Testis (tissue), 3 donors: ENCODE measurements around the gene BRINP2. TPM values are rescaled to one million over a fixed set of nuclear protein-coding genes. Genes with fewer than 3 reads are reported as not detected.
A peak's percentile ranks its signal among the peaks of the same experiment; 100 is the strongest.

Source experiments
- DNase-seq: peaks from one replicate; pipeline ENCODE4 v3.0.0-alpha.2; 2019
- H3K27ac ChIP-seq, 2 donors: fragments of 200-600 bp; sonication (generic); one replicate each; pipeline ENCODE4 v1.5.1; 2019
- H3K27me3 ChIP-seq: fragments of 200-600 bp; sonication (generic); one replicate; pipeline ENCODE4 v1.5.1; 2019
- H3K36me3 ChIP-seq: fragments of 200-600 bp; sonication (generic); one replicate; pipeline ENCODE4 v1.5.1; 2017; ENCODE audit warnings: low read depth; ENCODE audit errors: missing control alignments
- H3K4me1 ChIP-seq: fragments of 200-600 bp; sonication (generic); one replicate; pipeline ENCODE4 v1.5.1; 2019
- H3K4me3 ChIP-seq, 2 donors: fragments of 200-600 bp; sonication (generic); one replicate each; pipeline ENCODE4 v1.5.1; 2017 to 2019
- H3K9me3 ChIP-seq: fragments of 200-600 bp; sonication (generic); one replicate; pipeline ENCODE4 v1.5.1; 2017
- POLR2A ChIP-seq: fragments of 450-650 bp; IDR thresholded peaks from one replicate; pipeline ENCODE4 v1.6.1; 2017; ENCODE audit warnings: antibody characterized with exemption, mild to moderate bottlenecking, moderate library complexity
- WGBS, 2 donors: methylation state at CpG; one replicate each; pipeline ENCODE4 v1.1.5; 2018; 5-methylcytosine and 5-hydroxymethylcytosine counted together
- intact Hi-C: fragments of 100-400 bp; cut with DNase I; formaldehyde crosslinking; loops from one replicate; pipeline ENCODE4 v1.15.1; 2023; ENCODE audit warnings: low total_unique reads
- polyA plus RNA-seq: library from polyadenylated mRNA; stranded (reverse); fragments of 350-450 nt; fragmentation: Illumina TruSeq; extraction: RNeasy Lipid Tissue Mini Kit (QIAGEN cat#74804); gene quantifications from one replicate; pipeline ENCODE4 v1.2.3, GENCODE V29; 2014; ENCODE audit warnings: low read depth, low replicate concordance; ENCODE audit not compliant: insufficient read depth
- total RNA-seq, 2 donors: library from RNA; depleted of rRNA; stranded (reverse); fragments of >200 nt; gene quantifications; one replicate each; pipeline ENCODE4 v1.2.3, GENCODE V29; 2016
- TF ChIP-seq, protein P1 (sequence below), 3 experiments: fragments of 450-650 bp in 2 of 3; fragments of 200-600 bp in 1 of 3; sonication (generic) in 1 of 3; IDR thresholded peaks; one replicate each; pipeline ENCODE4 v1.5.1; 2016 to 2019; ENCODE audit warnings: antibody characterized with exemption in 3 of 3, mild to moderate bottlenecking in 2 of 3, moderate library complexity in 1 of 3

BRINP2 gene
- total and polyA plus RNA-seq, 3 donors from 2014 or later: 5.9 to 6.7 (median 6.1) TPM

DNA sequence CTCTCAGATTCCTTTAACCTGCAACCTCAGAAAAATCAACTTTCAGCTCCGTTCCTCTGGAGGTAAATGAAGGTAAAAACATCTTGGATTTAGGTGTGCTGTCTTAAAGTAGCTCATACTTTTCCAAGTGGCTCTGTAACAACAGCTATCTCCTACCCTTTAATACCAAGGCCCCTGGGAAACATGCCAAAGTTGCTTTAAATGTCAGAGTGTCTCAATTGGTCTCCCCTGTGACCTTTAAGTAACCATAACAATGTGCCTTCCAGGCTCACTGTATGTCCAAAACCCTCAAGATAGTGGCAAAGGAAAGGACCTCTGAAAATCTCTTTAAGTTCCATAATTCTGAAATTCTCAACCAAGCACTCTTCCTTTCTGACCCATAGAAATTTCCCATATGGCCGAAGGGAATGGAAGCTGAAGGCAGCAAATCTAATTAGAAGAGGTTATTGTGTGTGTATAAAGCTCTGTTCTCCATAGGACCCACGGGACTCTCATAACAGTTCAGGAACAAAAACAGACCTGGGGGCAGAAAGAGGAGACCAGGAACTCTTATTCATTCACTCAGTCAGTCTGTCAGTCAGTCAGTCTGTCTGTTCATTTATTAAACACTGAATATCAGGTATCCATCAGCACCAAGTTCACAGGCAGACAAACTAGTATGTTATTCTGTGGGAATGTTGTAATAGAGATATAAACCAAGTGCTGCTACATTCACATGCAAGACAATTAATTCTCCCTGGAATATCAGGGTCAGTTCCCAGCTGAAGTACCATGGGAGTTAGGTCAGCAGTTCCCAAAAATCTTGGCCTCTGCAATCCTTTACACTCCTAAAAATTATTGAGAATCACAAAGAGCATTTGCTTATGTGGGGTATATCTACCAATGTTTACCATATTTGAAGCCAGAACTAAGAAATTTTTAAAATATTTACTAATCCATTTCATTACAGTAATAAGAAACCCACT is 25.4 kb upstream of the BRINP2 start:
- Histone ChIP-seq H3K9me3 (no peaks in the 10 kb centered on the region), H3K27ac (no peak overlapping the region), H3K36me3 (no peaks in the 10 kb centered on the region), H3K27me3 (no peaks in the 10 kb centered on the region), H3K4me1 (no peaks in the 10 kb centered on the region), H3K4me3 (no peak overlapping the region)
- intact Hi-C loops: no loop called here
- DNase-seq: no peak
- TF ChIP-seq POLR2A: no peak
- TF ChIP-seq, protein P1, sequence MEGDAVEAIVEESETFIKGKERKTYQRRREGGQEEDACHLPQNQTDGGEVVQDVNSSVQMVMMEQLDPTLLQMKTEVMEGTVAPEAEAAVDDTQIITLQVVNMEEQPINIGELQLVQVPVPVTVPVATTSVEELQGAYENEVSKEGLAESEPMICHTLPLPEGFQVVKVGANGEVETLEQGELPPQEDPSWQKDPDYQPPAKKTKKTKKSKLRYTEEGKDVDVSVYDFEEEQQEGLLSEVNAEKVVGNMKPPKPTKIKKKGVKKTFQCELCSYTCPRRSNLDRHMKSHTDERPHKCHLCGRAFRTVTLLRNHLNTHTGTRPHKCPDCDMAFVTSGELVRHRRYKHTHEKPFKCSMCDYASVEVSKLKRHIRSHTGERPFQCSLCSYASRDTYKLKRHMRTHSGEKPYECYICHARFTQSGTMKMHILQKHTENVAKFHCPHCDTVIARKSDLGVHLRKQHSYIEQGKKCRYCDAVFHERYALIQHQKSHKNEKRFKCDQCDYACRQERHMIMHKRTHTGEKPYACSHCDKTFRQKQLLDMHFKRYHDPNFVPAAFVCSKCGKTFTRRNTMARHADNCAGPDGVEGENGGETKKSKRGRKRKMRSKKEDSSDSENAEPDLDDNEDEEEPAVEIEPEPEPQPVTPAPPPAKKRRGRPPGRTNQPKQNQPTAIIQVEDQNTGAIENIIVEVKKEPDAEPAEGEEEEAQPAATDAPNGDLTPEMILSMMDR (IDR thresholded peaks at IDR 0.05): no peak
- 62 to 68% methylated on average over 3 of the region's 3 CpGs for WGBS, 2 donors

DNA sequence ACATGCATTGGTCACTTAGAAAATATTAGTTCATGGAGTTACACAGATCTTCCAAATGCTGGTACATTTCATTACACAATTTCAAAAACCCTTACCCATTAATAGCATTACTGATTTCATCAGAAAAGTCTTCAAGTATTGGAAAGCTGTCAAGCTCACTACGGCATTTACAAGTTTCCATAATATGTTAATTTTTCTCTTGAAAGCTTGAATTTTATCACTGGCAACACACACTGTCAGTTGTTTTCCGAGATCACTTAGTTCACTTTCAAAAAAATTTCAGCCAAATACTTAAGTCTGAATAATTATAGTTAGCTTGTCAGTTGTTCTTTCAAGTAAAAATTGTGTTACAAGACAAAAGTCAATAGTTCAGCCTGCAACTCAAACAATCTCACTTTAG is 24.3 kb upstream of the BRINP2 start:
- no peaks in the 10 kb centered on the region for H3K36me3 ChIP-seq
- no peaks in the 10 kb centered on the region for H3K9me3 ChIP-seq
- intact Hi-C loops: no loop called here
- H3K27ac ChIP-seq: no peak overlapping the region
- no peaks in the 10 kb centered on the region for H3K27me3 ChIP-seq
- DNase-seq: no peak
- WGBS, 2 donors: 61 to 76% methylated on average over 2 of the region's 2 CpGs
- no peaks in the 10 kb centered on the region for H3K4me1 ChIP-seq
- no peak for TF ChIP-seq POLR2A
- TF ChIP-seq, protein P1 (IDR thresholded peaks at IDR 0.05): no peak
- H3K4me3 ChIP-seq: no peak overlapping the region

DNA sequence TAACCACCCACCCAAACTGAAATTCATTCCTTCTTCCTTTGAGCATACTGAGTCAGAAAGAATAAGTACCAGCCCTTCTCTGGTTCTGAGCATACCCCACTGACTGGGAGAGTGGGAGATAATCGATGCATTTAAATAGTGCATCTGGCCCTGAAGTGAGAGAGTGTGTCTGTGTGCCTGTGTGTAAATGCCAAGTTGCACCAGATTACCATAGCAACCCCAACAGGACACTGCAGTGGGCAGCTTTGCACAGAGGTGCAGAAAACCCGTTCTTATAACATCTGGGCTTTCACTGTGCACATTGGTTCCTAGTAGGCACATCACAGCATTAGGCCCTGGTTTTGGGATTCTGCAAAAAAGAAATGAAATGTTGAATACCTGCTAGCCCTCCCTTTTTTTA is 8.5 kb upstream of the BRINP2 start:
- Histone ChIP-seq H3K27ac (no peak overlapping the region), H3K4me3 (no peak overlapping the region), H3K27me3 (no peaks in the 10 kb centered on the region), H3K4me1 (peaks cover 3% of the 10 kb centered on the region), H3K9me3 (no peaks in the 10 kb centered on the region), H3K36me3 (no peaks in the 10 kb centered on the region)
- no peak for DNase-seq
- no peak for TF ChIP-seq POLR2A
- TF ChIP-seq, protein P1 (IDR thresholded peaks at IDR 0.05): no peak
- 76 to 85% methylated on average over 2 of the region's 2 CpGs for WGBS, 2 donors
- intact Hi-C loops: no loop called here

DNA sequence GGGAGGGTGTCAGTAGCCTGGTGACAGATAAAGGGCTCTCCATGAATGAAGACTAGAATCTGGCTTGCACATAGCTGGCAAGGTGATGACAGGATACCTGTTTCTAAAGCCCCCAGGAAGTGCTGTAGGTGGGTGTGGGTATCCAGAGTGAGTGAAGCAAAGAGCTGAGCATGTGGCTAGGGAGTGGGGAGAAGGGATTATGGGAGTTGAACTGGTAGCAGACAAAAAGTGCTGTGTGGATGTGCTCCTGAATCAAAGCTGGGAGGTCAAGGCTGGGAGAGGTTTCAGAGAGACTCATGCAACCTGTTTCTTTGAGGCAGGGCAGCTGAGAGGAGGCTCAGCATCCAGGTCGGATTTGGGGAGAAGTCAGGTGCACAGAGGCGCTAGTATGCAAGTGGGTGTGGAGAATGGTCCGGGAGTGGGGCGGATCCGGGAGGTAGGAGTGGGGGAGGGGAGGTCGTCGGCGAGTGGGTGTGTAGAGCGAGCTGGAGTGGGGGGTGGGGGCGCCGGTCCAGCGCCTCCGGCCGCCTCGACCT is 6.8 kb upstream of the BRINP2 start:
- no peak overlapping the region for H3K27ac ChIP-seq
- DNase-seq: no peak
- WGBS, 2 donors: 0 to 5% methylated on average over 1 to 15 of the region's 15 CpGs

More for the DNA sequence above, 6.8 kb upstream of the BRINP2 start:
- TF ChIP-seq, protein P1 (IDR thresholded peaks at IDR 0.05): no peak
- TF ChIP-seq POLR2A: no peak
- intact Hi-C loops: no loop called here
- Histone ChIP-seq H3K36me3 (no peaks in the 10 kb centered on the region), H3K9me3 (no peaks in the 10 kb centered on the region), H3K27me3 (no peaks in the 10 kb centered on the region), H3K4me1 (peaks cover 3% of the 10 kb centered on the region), H3K4me3 (peak overlapping the region; percentile 25 to 47)
